Epithelial cell of proximal tubule (primary cell): ENCODE results near the gene SELENOI. TPM values are rescaled to one million over a fixed set of nuclear protein-coding genes. Genes with fewer than 3 reads are reported as not detected.

Experiments used
- DNase-seq: peaks from one replicate; pipeline ENCODE4 v3.0.0-alpha.2; 2011; ENCODE audit warnings: low read depth
- H3K4me3 ChIP-seq: 2 replicates; pipeline ENCODE4 v1.5.1; 2011; ENCODE audit warnings: low read depth, mild to moderate bottlenecking, low read length
- CTCF ChIP-seq: conservative IDR thresholded peaks from 2 replicates; pipeline ENCODE4 v1.5.1; 2012; ENCODE audit warnings: low read depth, mild to moderate bottlenecking, low read length
- total RNA-seq: library from RNA; depleted of rRNA; stranded (reverse); fragments of >200 nt; gene quantifications from 2 replicates; pipeline ENCODE4 v1.2.3, GENCODE V29; 2015

SELENOI gene
- 19.3 and 27.1 TPM in 2 replicates for total RNA-seq

GRCh38 chr2:26345545-26346453, at the start of gene SELENOI:
Gene SELENOI, plus strand, starts transcription at chr2:26346143. Its CDS starts 90 bp downstream, at chr2:26346233.
- H3K4me3 ChIP-seq: peak within 1 kb of the TSS; percentile 92
- no peak for TF ChIP-seq CTCF
- peak; percentile 94 for DNase-seq

- no peak overlapping the region for H3K4me3 ChIP-seq
- DNase-seq: no peak
- no peak for TF ChIP-seq CTCF
Measured at GRCh38 chr2:26297061-26297460, 48.9 kb upstream of the SELENOI start.

- no peak for TF ChIP-seq CTCF
- no peak for DNase-seq
- H3K4me3 ChIP-seq: peak overlapping the region; percentile 67
Measured at GRCh38 chr2:26298286-26298637, 47.7 kb upstream of the SELENOI start.

GRCh38 chr2:26298638-26299393, 47.1 kb upstream of the SELENOI start:
- no peak for TF ChIP-seq CTCF
- H3K4me3 ChIP-seq: peak overlapping the region; percentile 67
- DNase-seq: no peak

- no peak for DNase-seq
- no peak for TF ChIP-seq CTCF
Measured at GRCh38 chr2:26299471-26300101, 46.4 kb upstream of the SELENOI start.

GRCh38 chr2:26300234-26300925, 45.6 kb upstream of the SELENOI start:
- peak overlapping the region; percentile 67 for H3K4me3 ChIP-seq
- no peak for TF ChIP-seq CTCF
- DNase-seq: no peak

More at GRCh38 chr2:26299471-26300101, 46.4 kb upstream of the SELENOI start:
- peak overlapping the region; percentile 67 for H3K4me3 ChIP-seq
